ENCODE data around the gene LRTM2. TPM values are rescaled to one million over a fixed set of nuclear protein-coding genes. Genes with fewer than 3 reads are reported as not detected.

The LRTM2 gene
- total and polyA plus RNA-seq, 9 of the 15 experiments (the other 6 are each of a cell fraction or from before 2014, with no cell fraction given): 0.09 TPM; not detected in 8

DNA sequence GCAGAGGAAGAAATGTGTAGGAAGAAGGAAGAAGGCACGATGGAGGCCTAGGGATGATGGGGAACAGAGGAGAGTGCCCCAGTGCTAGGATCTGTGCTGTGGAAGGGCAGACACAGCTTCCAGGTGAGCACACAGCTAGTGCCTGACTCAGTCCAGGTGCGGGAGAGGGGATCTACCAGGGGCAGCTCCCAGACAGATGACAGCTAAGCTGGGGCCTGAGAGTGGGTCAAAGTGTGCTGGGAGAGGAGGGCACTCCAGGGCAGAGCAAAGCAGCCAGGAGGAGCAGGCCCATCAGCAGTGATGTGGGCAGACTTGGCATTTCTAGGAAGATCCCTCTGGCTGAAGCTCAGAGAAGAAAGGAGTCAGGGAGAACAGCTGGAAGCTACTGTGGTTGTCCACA is 36.7 kb downstream of the LRTM2 start (continued):
- no peak for TF ChIP-seq SREBF2 (CRISPR knock-in tag; IDR thresholded peaks at IDR 0.05)
- no peak for TF ChIP-seq NR2C1 (IDR thresholded peaks at IDR 0.05)
- TF ChIP-seq NR2C1 (tag; IDR thresholded peaks at IDR 0.05): no peak
- TF ChIP-seq ZNF165 (CRISPR knock-in tag; IDR thresholded peaks at IDR 0.05; ENCODE audit: borderline replicate concordance): no peak
- no peak for TF ChIP-seq FOXO4 (CRISPR knock-in tag; IDR thresholded peaks at IDR 0.05)
- TF ChIP-seq, protein P1, sequence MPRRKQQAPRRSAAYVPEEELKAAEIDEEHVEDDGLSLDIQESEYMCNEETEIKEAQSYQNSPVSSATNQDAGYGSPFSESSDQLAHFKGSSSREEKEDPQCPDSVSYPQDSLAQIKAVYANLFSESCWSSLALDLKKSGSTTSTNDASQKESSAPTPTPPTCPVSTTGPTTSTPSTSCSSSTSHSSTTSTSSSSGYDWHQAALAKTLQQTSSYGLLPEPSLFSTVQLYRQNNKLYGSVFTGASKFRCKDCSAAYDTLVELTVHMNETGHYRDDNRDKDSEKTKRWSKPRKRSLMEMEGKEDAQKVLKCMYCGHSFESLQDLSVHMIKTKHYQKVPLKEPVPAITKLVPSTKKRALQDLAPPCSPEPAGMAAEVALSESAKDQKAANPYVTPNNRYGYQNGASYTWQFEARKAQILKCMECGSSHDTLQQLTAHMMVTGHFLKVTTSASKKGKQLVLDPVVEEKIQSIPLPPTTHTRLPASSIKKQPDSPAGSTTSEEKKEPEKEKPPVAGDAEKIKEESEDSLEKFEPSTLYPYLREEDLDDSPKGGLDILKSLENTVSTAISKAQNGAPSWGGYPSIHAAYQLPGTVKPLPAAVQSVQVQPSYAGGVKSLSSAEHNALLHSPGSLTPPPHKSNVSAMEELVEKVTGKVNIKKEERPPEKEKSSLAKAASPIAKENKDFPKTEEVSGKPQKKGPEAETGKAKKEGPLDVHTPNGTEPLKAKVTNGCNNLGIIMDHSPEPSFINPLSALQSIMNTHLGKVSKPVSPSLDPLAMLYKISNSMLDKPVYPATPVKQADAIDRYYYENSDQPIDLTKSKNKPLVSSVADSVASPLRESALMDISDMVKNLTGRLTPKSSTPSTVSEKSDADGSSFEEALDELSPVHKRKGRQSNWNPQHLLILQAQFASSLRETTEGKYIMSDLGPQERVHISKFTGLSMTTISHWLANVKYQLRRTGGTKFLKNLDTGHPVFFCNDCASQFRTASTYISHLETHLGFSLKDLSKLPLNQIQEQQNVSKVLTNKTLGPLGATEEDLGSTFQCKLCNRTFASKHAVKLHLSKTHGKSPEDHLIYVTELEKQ (CRISPR knock-in tag; IDR thresholded peaks at IDR 0.05): no peak
- no peak for TF ChIP-seq DIDO1 (tag; IDR thresholded peaks at IDR 0.05; ENCODE audit: low read depth)
- TF ChIP-seq RERE (CRISPR knock-in tag; IDR thresholded peaks at IDR 0.05; ENCODE audit: borderline replicate concordance): no peak
- no peak for TF ChIP-seq NFRKB (IDR thresholded peaks at IDR 0.05; ENCODE audit: low read depth)
- TF ChIP-seq STAT6 (CRISPR knock-in tag; IDR thresholded peaks at IDR 0.05): no peak
- TF ChIP-seq CHD2 (IDR thresholded peaks at IDR 0.05; ENCODE audit: low read depth, low read length): no peak

Measured in K562 (cell line).